ENCODE results near the gene PET100. TPM values are rescaled to one million over a fixed set of nuclear protein-coding genes. Genes with fewer than 3 reads are reported as not detected.

PET100 gene
- total and polyA plus RNA-seq, 2 experiments from 2014 or later = 29.4 to 296 TPM

DNA sequence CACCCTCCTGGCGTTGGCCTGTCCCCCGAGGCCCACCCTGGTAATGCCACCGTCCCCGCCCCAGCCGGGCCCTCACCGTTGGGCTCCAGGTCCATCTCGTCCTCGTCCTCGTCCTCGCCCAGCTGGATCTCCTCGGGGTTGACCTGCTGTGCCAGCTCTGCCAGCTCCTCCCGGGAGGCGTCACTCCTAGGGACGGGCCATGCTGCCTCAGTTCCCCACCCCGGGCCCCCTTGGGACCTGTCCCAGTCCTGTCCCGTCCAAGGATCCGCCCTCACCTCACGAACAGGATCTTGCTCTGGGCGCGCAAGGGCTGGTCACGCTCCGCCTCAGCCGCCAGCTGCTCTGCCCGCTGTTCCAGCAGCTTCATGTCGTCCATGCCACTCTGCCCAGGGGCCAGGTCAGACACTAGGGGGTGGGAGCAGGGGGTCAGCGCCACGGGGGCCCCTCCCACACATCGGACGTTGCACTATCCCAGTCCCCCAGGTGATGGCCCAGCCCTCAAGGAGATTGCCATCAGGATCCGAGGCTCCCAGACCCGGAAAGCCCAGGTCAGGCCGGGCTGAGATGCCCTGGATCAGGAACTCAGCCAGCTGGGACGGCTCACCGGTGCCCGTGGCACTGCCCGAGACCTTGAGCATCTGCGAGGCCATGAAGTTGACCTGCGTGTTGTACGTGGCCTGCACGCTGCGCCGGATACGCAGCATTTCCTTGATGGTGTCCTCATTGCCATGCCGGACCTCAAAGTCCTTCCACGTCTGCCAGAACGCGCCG is 9.7 kb upstream of the PET100 start:
- no peak overlapping the region for H3K4me2 ChIP-seq
- TF ChIP-seq EZH2phosphoT487 (IDR thresholded peaks at IDR 0.05; ENCODE audit: low read depth, severe bottlenecking, unreplicated experiment) (no peak), CTCF (IDR thresholded peaks at IDR 0.05; ENCODE audit: poor library complexity) (no peak), EZH2 (IDR thresholded peaks at IDR 0.05; ENCODE audit: borderline replicate concordance) (no peak)
- no peaks in the 10 kb centered on the region for H3K9me3 ChIP-seq (ENCODE audit: low read depth)
- no peaks in the 10 kb centered on the region for H3K27me3 ChIP-seq
- H3K27ac ChIP-seq = no peak overlapping the region
- no peak for DNase-seq (ENCODE audit: low spot score)
- H3K36me3 ChIP-seq (replicated peaks; ENCODE audit: insufficient read depth, low read depth) = no peaks in the 10 kb centered on the region
- no peak overlapping the region for H2AFZ ChIP-seq
- H3K9me2 ChIP-seq (replicated peaks; ENCODE audit: insufficient read depth) = no peaks in the 10 kb centered on the region
- H3K79me2 ChIP-seq = no peaks in the 10 kb centered on the region
- H4K20me1 ChIP-seq (ENCODE audit: insufficient read depth, poor library complexity, severe bottlenecking) = no peaks in the 10 kb centered on the region
- H3K4me1 ChIP-seq (ENCODE audit: insufficient read depth) = no peaks in the 10 kb centered on the region
- 96% methylated on average over 38 of the region's 48 CpGs for WGBS (ENCODE audit: low lambda C conversion rate, missing lambda C conversion rate)
- no peak overlapping the region for H3K4me3 ChIP-seq

DNA sequence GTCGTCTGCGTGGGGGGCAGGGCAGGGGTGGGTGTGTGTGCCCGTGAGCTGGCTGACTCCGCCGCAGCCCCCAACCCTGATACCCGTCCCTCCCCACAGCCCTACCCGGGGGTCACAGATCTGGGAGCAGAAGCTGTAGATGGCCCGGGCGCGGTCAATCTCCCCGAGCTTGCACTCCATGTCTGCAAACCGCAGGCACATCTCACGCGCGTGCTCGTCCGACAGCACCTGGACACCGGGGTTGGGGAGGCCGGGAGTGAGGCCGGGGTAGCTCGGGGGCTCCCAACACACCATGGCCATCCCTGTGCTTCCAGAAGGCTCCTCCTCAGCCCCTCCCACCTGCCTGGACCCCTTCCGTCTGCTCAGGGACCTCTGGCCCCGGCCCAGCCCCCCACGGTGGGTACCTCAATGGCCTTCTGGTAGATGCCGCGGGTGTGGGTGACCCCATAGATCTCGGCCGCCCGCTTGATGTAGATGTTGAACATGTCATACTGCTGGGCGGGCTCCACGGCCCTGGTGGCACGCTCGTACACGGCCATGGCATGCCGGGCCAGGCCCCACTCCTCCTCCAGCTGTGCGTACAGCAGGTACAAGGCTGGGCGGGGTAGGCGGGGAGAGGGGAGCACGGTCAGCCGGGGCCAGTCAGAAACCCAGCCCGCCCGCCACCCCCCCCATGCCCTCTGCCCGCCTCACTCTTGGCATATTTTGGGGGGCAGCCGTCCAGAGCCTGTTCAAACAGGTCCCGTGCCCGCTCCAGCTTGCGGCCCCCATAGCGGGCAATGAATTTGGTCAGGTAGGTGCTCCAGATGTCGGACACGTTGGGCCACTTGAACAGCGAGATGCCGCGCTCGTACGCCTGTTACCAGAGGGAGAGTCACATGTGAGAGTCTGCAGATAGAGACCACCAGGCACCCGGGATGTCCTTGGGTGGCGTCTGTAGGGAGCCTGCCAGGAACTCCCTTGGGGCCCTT is 8.9 kb upstream of the PET100 start:
- Histone ChIP-seq H3K27me3 (no peaks in the 10 kb centered on the region), H3K9me3 (ENCODE audit: low read depth) (no peaks in the 10 kb centered on the region), H2AFZ (no peak overlapping the region), H3K27ac (no peak overlapping the region), H4K20me1 (ENCODE audit: insufficient read depth, poor library complexity, severe bottlenecking) (no peaks in the 10 kb centered on the region), H3K79me2 (no peaks in the 10 kb centered on the region), H3K9me2 (replicated peaks; ENCODE audit: insufficient read depth) (no peaks in the 10 kb centered on the region), H3K4me2 (no peak overlapping the region), H3K4me1 (ENCODE audit: insufficient read depth) (no peaks in the 10 kb centered on the region), H3K36me3 (replicated peaks; ENCODE audit: insufficient read depth, low read depth) (no peaks in the 10 kb centered on the region), H3K4me3 (no peak overlapping the region)
- no peak for DNase-seq (ENCODE audit: low spot score)
- TF ChIP-seq EZH2phosphoT487 (IDR thresholded peaks at IDR 0.05; ENCODE audit: low read depth, severe bottlenecking, unreplicated experiment) (no peak), EZH2 (IDR thresholded peaks at IDR 0.05; ENCODE audit: borderline replicate concordance) (no peak), CTCF (IDR thresholded peaks at IDR 0.05; ENCODE audit: poor library complexity) (no peak)
- 97% methylated on average over 41 of the region's 57 CpGs for WGBS (ENCODE audit: low lambda C conversion rate, missing lambda C conversion rate)

GRCh38 chr19:7622933-7623685 is 6.5 kb upstream of the PET100 start:
- no peaks in the 10 kb centered on the region for H4K20me1 ChIP-seq (ENCODE audit: insufficient read depth, poor library complexity, severe bottlenecking)
- no peak overlapping the region for H2AFZ ChIP-seq
- no peaks in the 10 kb centered on the region for H3K36me3 ChIP-seq (replicated peaks; ENCODE audit: insufficient read depth, low read depth)

More at GRCh38 chr19:7622933-7623685, 6.5 kb upstream of the PET100 start:
- 91% methylated on average over 8 of the region's 16 CpGs for WGBS (ENCODE audit: low lambda C conversion rate, missing lambda C conversion rate)
- H3K9me2 ChIP-seq (replicated peaks; ENCODE audit: insufficient read depth) = no peaks in the 10 kb centered on the region
- no peak overlapping the region for H3K4me3 ChIP-seq
- H3K4me2 ChIP-seq = no peak overlapping the region
- no peaks in the 10 kb centered on the region for H3K27me3 ChIP-seq
- no peak for DNase-seq (ENCODE audit: low spot score)
- H3K27ac ChIP-seq = no peak overlapping the region
- peaks cover 2% of the 10 kb centered on the region for H3K4me1 ChIP-seq (ENCODE audit: insufficient read depth)
- TF ChIP-seq CTCF (IDR thresholded peaks at IDR 0.05; ENCODE audit: poor library complexity) (no peak), EZH2 (IDR thresholded peaks at IDR 0.05; ENCODE audit: borderline replicate concordance) (no peak)
- no peaks in the 10 kb centered on the region for H3K9me3 ChIP-seq (ENCODE audit: low read depth)
- H3K79me2 ChIP-seq = peaks cover 20% of the 10 kb centered on the region
